Endothelial cell of umbilical vein (primary cell): ENCODE data around the gene ZBED4. TPM values are rescaled to one million over a fixed set of nuclear protein-coding genes. Genes with fewer than 3 reads are reported as not detected.

Source experiments
- BruUV-seq: library from RNA; stranded (reverse); fragments of 400-500 nt; replicated peaks from 2 replicates; lab custom pipeline; 2021; lab: Mats Ljungman, UMichigan
- CTCF ChIA-PET: fragments of 300-600, 350-600 bp; sonication (Branson Sonifier 250); formaldehyde crosslinking; loops from one replicate; lab custom pipeline; 2021; ENCODE audit warnings: antibody characterized with exemption, inconsistent platforms; lab: Charles Lee
- POLR2A ChIA-PET: fragments of 300-600, 350-600 bp; sonication (Branson Sonifier 250); formaldehyde crosslinking; loops from one replicate; lab custom pipeline; 2021; ENCODE audit warnings: antibody characterized with exemption, inconsistent platforms; lab: Charles Lee
- DNase-seq: peaks from one replicate; pipeline ENCODE4 v3.0.0-alpha.2; 2011; ENCODE audit warnings: low read depth, low spot score
- FAIRE-seq: peaks from 2 replicates; lab custom pipeline; 2011; peaks lifted over from hg19 to GRCh38; lab: Jason Lieb, UNC
- H2AFZ ChIP-seq: 2 replicates; pipeline ENCODE4 v1.6.0; 2012; ENCODE audit warnings: low read depth, low read length, control low read depth, inconsistent platforms
- H3K27ac ChIP-seq: 2 replicates; pipeline ENCODE4 v1.5.1; 2011; ENCODE audit warnings: low read depth, mild to moderate bottlenecking, control low read depth, low read length, moderate library complexity; ENCODE audit not compliant: insufficient read depth
- H3K27me3 ChIP-seq, 2 experiments: 2 replicates each; pipeline versions ENCODE4 v1.6.0 to v1.6.1; 2011; ENCODE audit warnings: low read length in 2 of 2, mixed read lengths in 1 of 2; ENCODE audit not compliant: control insufficient read depth in 2 of 2, insufficient read depth in 2 of 2
- H3K36me3 ChIP-seq, 2 experiments: 2 replicates in 1 of 2; 3 replicates in 1 of 2; pipeline ENCODE4 v1.5.1; 2011; ENCODE audit warnings: low read length in 2 of 2, mild to moderate bottlenecking in 1 of 2, moderate library complexity in 1 of 2; ENCODE audit not compliant: control insufficient read depth in 2 of 2, insufficient read depth in 2 of 2; ENCODE audit errors: extremely low read depth in 1 of 2
- H3K4me1 ChIP-seq: 3 replicates; pipeline ENCODE4 v1.5.1; 2011; ENCODE audit warnings: mild to moderate bottlenecking, low read length; ENCODE audit not compliant: control insufficient read depth, insufficient read depth; ENCODE audit errors: extremely low read depth
- H3K4me2 ChIP-seq: 2 replicates; pipeline ENCODE4 v1.6.1; 2011; ENCODE audit warnings: low read length, control low read depth, mixed read lengths; ENCODE audit not compliant: insufficient read depth
- H3K4me3 ChIP-seq, 3 experiments: fragments of 200-600 bp in 1 of 3; sonication (generic), shearing (Covaris generic) in 1 of 3; replicated peaks in 1 of 3; 2 replicates each; pipeline ENCODE4 v1.5.1; 2011 to 2016; ENCODE audit warnings: control low read depth in 3 of 3, low read length in 3 of 3, mild to moderate bottlenecking in 2 of 3, inconsistent platforms in 1 of 3, low read depth in 1 of 3, moderate library complexity in 1 of 3; ENCODE audit not compliant: insufficient read depth in 1 of 3
- H3K79me2 ChIP-seq: 2 replicates; pipeline ENCODE4 v1.6.0; 2012; ENCODE audit warnings: low read length, inconsistent platforms; ENCODE audit not compliant: control insufficient read depth, insufficient read depth
- H3K9ac ChIP-seq: replicated peaks from 2 replicates; pipeline ENCODE3; 2011; ENCODE audit warnings: low read length, control low read depth; ENCODE audit not compliant: insufficient read depth; ENCODE audit errors: extremely low read depth
- H3K9me1 ChIP-seq: replicated peaks from 3 replicates; pipeline ENCODE4 v1.6.0; 2011; ENCODE audit warnings: mild to moderate bottlenecking, low read length; ENCODE audit not compliant: control insufficient read depth, insufficient read depth; ENCODE audit errors: extremely low read depth
- H3K9me3 ChIP-seq: replicated peaks from 2 replicates; pipeline ENCODE4 v1.5.1; 2012; ENCODE audit warnings: low read length, inconsistent platforms; ENCODE audit not compliant: control insufficient read depth, insufficient read depth
- H4K20me1 ChIP-seq: replicated peaks from 2 replicates; pipeline ENCODE3; 2011; ENCODE audit warnings: mild to moderate bottlenecking, low read length; ENCODE audit not compliant: control insufficient read depth, insufficient read depth; ENCODE audit errors: extremely low read depth
- CTCF ChIP-seq, 2 donors: IDR thresholded peaks; 1 replicate in 1 of 2; 2 replicates in 1 of 2; pipeline ENCODE4 v1.5.1; 2011; ENCODE audit warnings: low read length in 2 of 2, mild to moderate bottlenecking in 2 of 2, moderate library complexity in 2 of 2, control low read depth in 1 of 2, inconsistent platforms in 1 of 2, low read depth in 1 of 2; ENCODE audit not compliant: insufficient read depth in 1 of 2; ENCODE audit errors: extremely low read depth in 1 of 2
- EZH2 ChIP-seq: IDR thresholded peaks from 2 replicates; pipeline ENCODE4 v1.6.1; 2012; ENCODE audit warnings: borderline replicate concordance, low read depth, mild to moderate bottlenecking, moderate library complexity, low read length, inconsistent platforms; ENCODE audit not compliant: severe bottlenecking
- FOS ChIP-seq: IDR thresholded peaks from 2 replicates; pipeline ENCODE4 v1.6.1; 2011; ENCODE audit warnings: mild to moderate bottlenecking, low read length, moderate library complexity, borderline replicate concordance; ENCODE audit not compliant: insufficient read depth
- GATA2 ChIP-seq: IDR thresholded peaks from 2 replicates; pipeline ENCODE4 v1.7.0; 2011; ENCODE audit warnings: low read depth, mild to moderate bottlenecking, moderate library complexity, mixed read lengths, low read length; ENCODE audit not compliant: insufficient read length, insufficient read depth
- JUN ChIP-seq: IDR thresholded peaks from 2 replicates; pipeline ENCODE4 v1.6.1; 2011; ENCODE audit warnings: borderline replicate concordance, low read depth; ENCODE audit not compliant: insufficient read length, insufficient read depth
- MYC ChIP-seq: IDR thresholded peaks from one replicate; pipeline ENCODE4 v1.6.1; 2011; ENCODE audit warnings: mild to moderate bottlenecking, low read depth, low read length
- POLR2A ChIP-seq: IDR thresholded peaks from 2 replicates; pipeline ENCODE4 v1.6.1; 2012; ENCODE audit warnings: low read depth, mild to moderate bottlenecking, control low read depth, low read length
- POLR2AphosphoS5 ChIP-seq: IDR thresholded peaks from 2 replicates; pipeline ENCODE4 v1.6.1; 2012; ENCODE audit warnings: low read depth, mild to moderate bottlenecking, control low read depth, low read length, moderate library complexity; ENCODE audit not compliant: insufficient read depth
- dilution Hi-C: fragments of 300-500 bp; cut with MboI; formaldehyde crosslinking; loops from one replicate; pipeline ENCODE4 v1.15.0; 2019; ENCODE audit warnings: low sequenced_read_pairs; ENCODE audit not compliant: extremely low pct_ligation_motif_present
- intact Hi-C: fragments of 100-400 bp; cut with micrococcal nuclease; formaldehyde crosslinking; loops from one replicate; pipeline ENCODE4 v1.10.0; 2022
- polyA plus RNA-seq, 4 experiments: library from polyadenylated mRNA; depleted of rRNA in 3 of 4; stranded (reverse) in 3 of 4; unstranded in 1 of 4; fragments of >200 nt; gene quantifications; 2 replicates each; pipeline versions ENCODE4 v1.2.1 to v1.2.3, GENCODE V29; 2011 to 2012; ENCODE audit warnings: missing spikeins in 1 of 4
- total RNA-seq: library from RNA; stranded (reverse); gene quantifications from 2 replicates; pipeline ENCODE4 v1.2.3, GENCODE V29; 2021
- TF ChIP-seq, protein P1 (sequence below): IDR thresholded peaks from 2 replicates; pipeline ENCODE4 v1.6.1; 2011; ENCODE audit not compliant: insufficient read depth, insufficient read length

ZBED4 gene
- total and polyA plus RNA-seq, 2 donors (not counting 3 experiments of a cell fraction or from before 2014, with no cell fraction given): 8.6 to 18.2 TPM

GRCh38 chr22:49907807-49908206 is 54.2 kb downstream of the ZBED4 start:
- dilution Hi-C loops: no loop called here
- CTCF ChIA-PET: no interaction called here
- H3K4me1 ChIP-seq: no peaks in the 10 kb centered on the region
- TF ChIP-seq MYC: no peak
- no peak for TF ChIP-seq GATA2
- no peak for TF ChIP-seq FOS
- no peak for TF ChIP-seq POLR2AphosphoS5
- no peak for TF ChIP-seq JUN
- no peak for TF ChIP-seq POLR2A
- TF ChIP-seq EZH2: no peak
- TF ChIP-seq, protein P1, sequence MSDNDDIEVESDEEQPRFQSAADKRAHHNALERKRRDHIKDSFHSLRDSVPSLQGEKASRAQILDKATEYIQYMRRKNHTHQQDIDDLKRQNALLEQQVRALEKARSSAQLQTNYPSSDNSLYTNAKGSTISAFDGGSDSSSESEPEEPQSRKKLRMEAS: no peak
- TF ChIP-seq CTCF (IDR thresholded peaks at IDR 0.05; ENCODE audit: extremely low read depth in 1 of 2, insufficient read depth in 1 of 2, low read depth in 1 of 2, low read length in 2 of 2): no peak
- H3K9me3 ChIP-seq: no peaks in the 10 kb centered on the region
- no TSS peak for BruUV-seq
- H2AFZ ChIP-seq: no peak overlapping the region
- H3K4me2 ChIP-seq: no peak overlapping the region
- H4K20me1 ChIP-seq: no peaks in the 10 kb centered on the region
- no peak overlapping the region for H3K9ac ChIP-seq
- intact Hi-C loops: no loop called here
- H3K36me3 ChIP-seq: peaks cover 0 to 18% of the 10 kb centered on the region in 2 experiments
- POLR2A ChIA-PET: no interaction called here
- no peak for FAIRE-seq
- H3K27me3 ChIP-seq: no peaks in the 10 kb centered on the region
- H3K79me2 ChIP-seq: no peaks in the 10 kb centered on the region
- no peak for DNase-seq
- H3K4me3 ChIP-seq: no peak overlapping the region
- no peak overlapping the region for H3K27ac ChIP-seq
- H3K9me1 ChIP-seq: no peaks in the 10 kb centered on the region
